OCI-LY1 (cell line): Measurements from ENCODE around the gene MEGF8.
"Not testable (repeated sequence)": the region's sequence is repeated elsewhere in the genome, so short reads cannot be mapped to it uniquely, and the experiment has no call there.

Experiments used
- CTCF ChIP-seq: fragments of 200-600 bp; sonication (generic), shearing (Covaris generic); IDR thresholded peaks from 2 replicates; pipeline ENCODE4 v1.5.1; 2017; ENCODE audit warnings: mild to moderate bottlenecking, antibody characterized with exemption, low read length, moderate library complexity, mixed read lengths
- EZH2 ChIP-seq: fragments of 200-600 bp; sonication (generic), shearing (Covaris generic); IDR thresholded peaks from 2 replicates; pipeline ENCODE4 v1.8.0; 2017; ENCODE audit warnings: borderline replicate concordance, mixed run types, mild to moderate bottlenecking, antibody characterized with exemption, low read length, moderate library complexity, mixed read lengths

- TF ChIP-seq CTCF, EZH2: not testable (repeated sequence)
These were observed 13.9 kb downstream of the MEGF8 start for GRCh38 chr19:42339126-42339860.
